ENCODE data around the gene DLL1. TPM values are rescaled to one million over a fixed set of nuclear protein-coding genes. Genes with fewer than 3 reads are reported as not detected.

DLL1 gene
- total RNA-seq, 1 donor: 0.36 TPM

DNA sequence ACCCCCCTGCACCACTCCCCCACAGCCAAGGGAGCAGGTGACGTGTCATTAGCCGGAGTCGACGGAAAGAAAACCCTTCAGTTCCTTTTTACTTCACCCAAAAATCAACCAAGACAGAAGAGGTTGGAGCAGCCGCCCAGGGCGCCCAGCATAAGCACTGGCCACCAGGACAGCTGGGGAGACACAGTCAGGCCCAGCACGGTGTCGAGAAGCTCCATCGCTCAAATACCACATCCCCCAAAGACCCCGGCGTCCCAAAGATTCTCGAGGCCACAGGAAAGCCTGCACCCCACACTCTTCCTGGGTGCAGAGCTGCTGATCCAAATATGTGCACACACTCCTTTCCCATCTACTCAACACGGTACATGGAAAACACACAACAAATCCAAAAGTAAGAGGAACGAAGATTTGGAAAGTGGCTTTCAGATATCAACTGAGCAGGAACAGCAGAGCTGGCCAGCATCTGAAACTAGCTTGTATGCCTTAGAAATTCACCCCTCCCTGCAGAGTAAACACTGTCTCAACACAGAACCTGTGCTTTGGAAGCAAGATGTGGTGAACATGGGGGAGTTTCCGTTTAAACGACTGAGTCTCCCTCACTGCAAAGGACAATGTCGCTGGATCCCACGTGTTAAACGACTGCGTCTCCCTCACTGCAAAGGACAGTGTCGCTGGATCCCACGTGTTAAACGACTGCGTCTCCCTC lies 54.6 kb downstream of the DLL1 start:
- Histone ChIP-seq H3K4me3 (ENCODE audit: insufficient read depth, low read length) (no peak overlapping the region), H3K27me3 (ENCODE audit: insufficient read depth, low read length) (no peaks in the 10 kb centered on the region), H3K36me3 (ENCODE audit: insufficient read depth, low read length) (no peaks in the 10 kb centered on the region), H3K4me1 (ENCODE audit: insufficient read depth, low read length) (no peaks in the 10 kb centered on the region), H3K4me2 (ENCODE audit: insufficient read depth, low read length) (no peak overlapping the region), H4K20me1 (ENCODE audit: insufficient read depth, low read length) (no peaks in the 10 kb centered on the region), H3K27ac (ENCODE audit: low read depth, low read length) (no peak overlapping the region), H2AFZ (ENCODE audit: low read length) (no peak overlapping the region), H3K79me2 (ENCODE audit: insufficient read depth, low read length) (no peaks in the 10 kb centered on the region), H3K9me3 (ENCODE audit: low read depth, low read length) (no peaks in the 10 kb centered on the region)
- no peak for DNase-seq (ENCODE audit: insufficient read length, low spot score, missing footprints)
- TF ChIP-seq, protein P1, sequence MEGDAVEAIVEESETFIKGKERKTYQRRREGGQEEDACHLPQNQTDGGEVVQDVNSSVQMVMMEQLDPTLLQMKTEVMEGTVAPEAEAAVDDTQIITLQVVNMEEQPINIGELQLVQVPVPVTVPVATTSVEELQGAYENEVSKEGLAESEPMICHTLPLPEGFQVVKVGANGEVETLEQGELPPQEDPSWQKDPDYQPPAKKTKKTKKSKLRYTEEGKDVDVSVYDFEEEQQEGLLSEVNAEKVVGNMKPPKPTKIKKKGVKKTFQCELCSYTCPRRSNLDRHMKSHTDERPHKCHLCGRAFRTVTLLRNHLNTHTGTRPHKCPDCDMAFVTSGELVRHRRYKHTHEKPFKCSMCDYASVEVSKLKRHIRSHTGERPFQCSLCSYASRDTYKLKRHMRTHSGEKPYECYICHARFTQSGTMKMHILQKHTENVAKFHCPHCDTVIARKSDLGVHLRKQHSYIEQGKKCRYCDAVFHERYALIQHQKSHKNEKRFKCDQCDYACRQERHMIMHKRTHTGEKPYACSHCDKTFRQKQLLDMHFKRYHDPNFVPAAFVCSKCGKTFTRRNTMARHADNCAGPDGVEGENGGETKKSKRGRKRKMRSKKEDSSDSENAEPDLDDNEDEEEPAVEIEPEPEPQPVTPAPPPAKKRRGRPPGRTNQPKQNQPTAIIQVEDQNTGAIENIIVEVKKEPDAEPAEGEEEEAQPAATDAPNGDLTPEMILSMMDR (IDR thresholded peaks at IDR 0.05; ENCODE audit: extremely low read depth, low read depth, low read length): no peak

- no peaks in the 10 kb centered on the region for H3K9me3 ChIP-seq (ENCODE audit: low read depth, low read length)
- no peak overlapping the region for H2AFZ ChIP-seq (ENCODE audit: low read length)
- H3K4me1 ChIP-seq (ENCODE audit: insufficient read depth, low read length): no peaks in the 10 kb centered on the region
- TF ChIP-seq, protein P1 (IDR thresholded peaks at IDR 0.05; ENCODE audit: extremely low read depth, low read depth, low read length): no peak
- H3K27ac ChIP-seq (ENCODE audit: low read depth, low read length): no peak overlapping the region
- H3K27me3 ChIP-seq (ENCODE audit: insufficient read depth, low read length): no peaks in the 10 kb centered on the region
- no peaks in the 10 kb centered on the region for H4K20me1 ChIP-seq (ENCODE audit: insufficient read depth, low read length)
- no peak overlapping the region for H3K4me3 ChIP-seq (ENCODE audit: insufficient read depth, low read length)
- no peaks in the 10 kb centered on the region for H3K36me3 ChIP-seq (ENCODE audit: insufficient read depth, low read length)
- no peaks in the 10 kb centered on the region for H3K79me2 ChIP-seq (ENCODE audit: insufficient read depth, low read length)
- H3K4me2 ChIP-seq (ENCODE audit: insufficient read depth, low read length): no peak overlapping the region
- DNase-seq (ENCODE audit: insufficient read length, low spot score, missing footprints): no peak
Observed at GRCh38 chr6:170235391-170236125, 55.3 kb downstream of the DLL1 start.

DNA sequence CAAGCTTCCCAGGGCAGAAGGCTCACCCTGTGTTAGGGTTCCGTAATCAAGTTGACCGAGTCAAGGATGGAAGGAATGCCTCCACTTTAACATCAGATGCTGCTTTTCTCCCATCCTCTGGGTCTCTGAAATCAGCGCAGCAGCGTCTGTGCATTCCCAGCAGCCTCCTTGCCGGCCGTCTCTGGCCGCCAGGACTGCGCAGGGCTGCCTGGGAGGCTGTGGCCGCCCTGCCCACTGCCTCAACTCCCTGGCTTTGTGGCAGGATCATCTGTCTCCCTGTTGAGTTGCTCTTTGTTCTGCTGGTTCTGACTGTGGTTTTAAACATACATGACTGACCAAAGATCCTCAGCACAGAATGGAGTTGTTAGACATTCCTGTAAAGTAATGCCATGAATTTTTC lies 56.5 kb downstream of the DLL1 start:
- no peak for DNase-seq (ENCODE audit: insufficient read length, low spot score, missing footprints)
- no peak overlapping the region for H3K4me3 ChIP-seq (ENCODE audit: insufficient read depth, low read length)
- no peaks in the 10 kb centered on the region for H3K4me1 ChIP-seq (ENCODE audit: insufficient read depth, low read length)
- H3K79me2 ChIP-seq (ENCODE audit: insufficient read depth, low read length): no peaks in the 10 kb centered on the region
- TF ChIP-seq, protein P1 (IDR thresholded peaks at IDR 0.05; ENCODE audit: extremely low read depth, low read depth, low read length): no peak
- H3K36me3 ChIP-seq (ENCODE audit: insufficient read depth, low read length): no peaks in the 10 kb centered on the region
- H3K4me2 ChIP-seq (ENCODE audit: insufficient read depth, low read length): no peak overlapping the region
- H4K20me1 ChIP-seq (ENCODE audit: insufficient read depth, low read length): no peaks in the 10 kb centered on the region
- H3K9me3 ChIP-seq (ENCODE audit: low read depth, low read length): no peaks in the 10 kb centered on the region
- no peak overlapping the region for H3K27ac ChIP-seq (ENCODE audit: low read depth, low read length)
- H3K27me3 ChIP-seq (ENCODE audit: insufficient read depth, low read length): no peaks in the 10 kb centered on the region
- no peak overlapping the region for H2AFZ ChIP-seq (ENCODE audit: low read length)
